H9 (cell line): Measurements from ENCODE around the gene PIPOX. TPM values are rescaled to one million over a fixed set of nuclear protein-coding genes. Genes with fewer than 3 reads are reported as not detected.

Source experiments
- DNase-seq: peaks from one replicate; pipeline ENCODE4 v3.0.0-alpha.2; 2017
- H2AFZ ChIP-seq: one replicate; pipeline ENCODE4 v1.6.1; 2013; ENCODE audit warnings: mild to moderate bottlenecking, low read length, control low read depth, moderate library complexity
- H2AK5ac ChIP-seq: 2 replicates; pipeline ENCODE4 v1.6.1; 2013; ENCODE audit warnings: low read length, control low read depth, mixed read lengths; ENCODE audit not compliant: insufficient read length
- H2BK120ac ChIP-seq: one replicate; pipeline ENCODE4 v1.6.1; 2013; ENCODE audit warnings: low read depth, mild to moderate bottlenecking, low read length, control low read depth, inconsistent platforms; ENCODE audit not compliant: poor library complexity, severe bottlenecking
- H2BK12ac ChIP-seq: 2 replicates; pipeline ENCODE4 v1.6.1; 2013; ENCODE audit warnings: low read length, control low read depth, mixed read lengths, low read depth; ENCODE audit not compliant: insufficient read length
- H2BK15ac ChIP-seq: 2 replicates; pipeline ENCODE4 v1.6.1; 2013; ENCODE audit warnings: low read depth, low read length, control low read depth
- H2BK20ac ChIP-seq: one replicate; pipeline ENCODE4 v1.6.1; 2013; ENCODE audit warnings: low read depth, mild to moderate bottlenecking, low read length, control low read depth, inconsistent platforms; ENCODE audit not compliant: poor library complexity, severe bottlenecking
- H2BK5ac ChIP-seq: 2 replicates; pipeline ENCODE4 v1.6.1; 2013; ENCODE audit warnings: low read length, control low read depth, mixed read lengths; ENCODE audit not compliant: insufficient read length
- H3K14ac ChIP-seq: 2 replicates; pipeline ENCODE4 v1.6.1; 2013; ENCODE audit warnings: low read length, control low read depth; ENCODE audit not compliant: insufficient read depth
- H3K18ac ChIP-seq: 2 replicates; pipeline ENCODE4 v1.6.1; 2013; ENCODE audit warnings: low read depth, mild to moderate bottlenecking, mixed read lengths, low read length, control low read depth; ENCODE audit not compliant: insufficient read length
- H3K23ac ChIP-seq: 2 replicates; pipeline ENCODE4 v1.6.1; 2013; ENCODE audit warnings: low read length, control low read depth, mixed read lengths, low read depth; ENCODE audit not compliant: insufficient read length
- H3K23me2 ChIP-seq: 2 replicates; pipeline ENCODE4 v1.6.1; 2013; ENCODE audit warnings: low read depth, mild to moderate bottlenecking, mixed read lengths, low read length, control low read depth; ENCODE audit not compliant: insufficient read length, poor library complexity, severe bottlenecking
- H3K27ac ChIP-seq: 2 replicates; pipeline ENCODE4 v1.5.1; 2013; ENCODE audit warnings: low read length, control low read depth, mixed read lengths, low read depth; ENCODE audit not compliant: insufficient read length
- H3K27me3 ChIP-seq: 2 replicates; pipeline ENCODE4 v1.6.1; 2013; ENCODE audit warnings: low read length, control low read depth, inconsistent platforms; ENCODE audit not compliant: insufficient read depth
- H3K4ac ChIP-seq: 2 replicates; pipeline ENCODE4 v1.6.1; 2013; ENCODE audit warnings: low read depth, mild to moderate bottlenecking, control low read depth, inconsistent platforms, low read length, moderate library complexity
- H3K4me1 ChIP-seq: 2 replicates; pipeline ENCODE4 v1.6.1; 2013; ENCODE audit warnings: low read length, control low read depth, inconsistent platforms; ENCODE audit not compliant: insufficient read depth
- H3K4me2 ChIP-seq: 2 replicates; pipeline ENCODE4 v1.6.1; 2013; ENCODE audit warnings: low read length, control low read depth, mixed read lengths; ENCODE audit not compliant: insufficient read length, insufficient read depth
- H3K56ac ChIP-seq: 2 replicates; pipeline ENCODE4 v1.6.1; 2013; ENCODE audit warnings: low read depth, mild to moderate bottlenecking, mixed read lengths, low read length, control low read depth; ENCODE audit not compliant: insufficient read length
- H3K79me1 ChIP-seq: 2 replicates; pipeline ENCODE4 v1.6.1; 2013; ENCODE audit warnings: low read depth, mild to moderate bottlenecking, moderate library complexity, low read length, control low read depth, inconsistent platforms; ENCODE audit not compliant: insufficient read depth, poor library complexity, severe bottlenecking
- H3K79me2 ChIP-seq: 2 replicates; pipeline ENCODE4 v1.6.1; 2013; ENCODE audit warnings: low read length, control low read depth, inconsistent platforms; ENCODE audit not compliant: insufficient read depth
- H3K9ac ChIP-seq: 2 replicates; pipeline ENCODE4 v1.6.1; 2013; ENCODE audit warnings: low read length, control low read depth, mixed read lengths; ENCODE audit not compliant: insufficient read length; ENCODE audit errors: extremely low read depth
- H3K9me3 ChIP-seq: one replicate; pipeline ENCODE4 v1.6.1; 2013; ENCODE audit warnings: low read depth, low read length, inconsistent platforms; ENCODE audit not compliant: control insufficient read depth
- H3T11ph ChIP-seq: one replicate; pipeline ENCODE4 v1.6.1; 2013; ENCODE audit warnings: mild to moderate bottlenecking, low read length, control low read depth, inconsistent platforms
- H4K20me1 ChIP-seq: one replicate; pipeline ENCODE4 v1.6.1; 2013; ENCODE audit not compliant: control insufficient read depth, insufficient read length, insufficient read depth
- H4K5ac ChIP-seq: 2 replicates; pipeline ENCODE4 v1.6.1; 2013; ENCODE audit warnings: low read depth, mild to moderate bottlenecking, mixed read lengths, low read length, control low read depth; ENCODE audit not compliant: insufficient read length
- H4K8ac ChIP-seq: replicated peaks from 2 replicates; pipeline ENCODE4 v1.6.1; 2013; ENCODE audit warnings: low read length, control low read depth, mixed read lengths, low read depth; ENCODE audit not compliant: insufficient read length
- H4K91ac ChIP-seq: 2 replicates; pipeline ENCODE4 v1.6.1; 2013; ENCODE audit warnings: low read depth, mild to moderate bottlenecking, moderate library complexity, mixed read lengths, low read length, control low read depth; ENCODE audit not compliant: insufficient read length
- H3K27ac Mint-ChIP-seq, 3 experiments: 2 replicates in 2 of 3; 3 replicates in 1 of 3; pipeline ENCODE4 v1.8.0; 2020 to 2021; ENCODE audit warnings: mixed read lengths in 3 of 3, mild to moderate bottlenecking in 1 of 3, moderate library complexity in 1 of 3
- H3K27me3 Mint-ChIP-seq: 2 replicates; pipeline ENCODE4 v1.8.0; 2021; ENCODE audit warnings: low read depth, mild to moderate bottlenecking, moderate library complexity, mixed read lengths
- H3K36me3 Mint-ChIP-seq, 3 experiments: 2 replicates in 2 of 3; 3 replicates in 1 of 3; pipeline ENCODE4 v1.8.0; 2020 to 2021; ENCODE audit warnings: low read depth in 3 of 3, mixed read lengths in 3 of 3; ENCODE audit not compliant: insufficient read depth in 1 of 3
- H3K4me1 Mint-ChIP-seq, 2 experiments: 2 replicates each; pipeline ENCODE4 v1.8.0; 2020; ENCODE audit warnings: mixed read lengths in 2 of 2
- H3K4me3 Mint-ChIP-seq, 2 experiments: 2 replicates in 1 of 2; 3 replicates in 1 of 2; pipeline ENCODE4 v1.8.0; 2020 to 2021; ENCODE audit warnings: mild to moderate bottlenecking in 2 of 2, mixed read lengths in 2 of 2, moderate library complexity in 1 of 2
- H3K9me3 Mint-ChIP-seq, 2 experiments: 2 replicates in 1 of 2; 3 replicates in 1 of 2; pipeline ENCODE4 v1.8.0; 2020; ENCODE audit warnings: mild to moderate bottlenecking in 2 of 2, mixed read lengths in 2 of 2, moderate library complexity in 1 of 2
- WGBS: extraction: QIAGEN DNeasy Blood & Tissue Kit; methylation state at CpG from one replicate; pipeline ENCODE4 v1.1.7; 2013; ENCODE audit warnings: missing lambda C conversion rate, low lambda C conversion rate, mixed read lengths; ENCODE audit not compliant: insufficient read length; ENCODE audit errors: extremely low coverage; 5-methylcytosine and 5-hydroxymethylcytosine counted together
- total RNA-seq: library from RNA; stranded (reverse); gene quantifications from 2 replicates; pipeline ENCODE4 v1.2.1, GENCODE V29; 2021
- TF ChIP-seq, protein P1 (sequence below): fragments of 200-600 bp; sonication (generic); conservative IDR thresholded peaks from 3 replicates; pipeline ENCODE4 v1.8.0; 2021; ENCODE audit warnings: antibody characterized with exemption, mild to moderate bottlenecking

Gene PIPOX
- total RNA-seq, 1 experiment from 2014 or later: 30.1 TPM

DNA sequence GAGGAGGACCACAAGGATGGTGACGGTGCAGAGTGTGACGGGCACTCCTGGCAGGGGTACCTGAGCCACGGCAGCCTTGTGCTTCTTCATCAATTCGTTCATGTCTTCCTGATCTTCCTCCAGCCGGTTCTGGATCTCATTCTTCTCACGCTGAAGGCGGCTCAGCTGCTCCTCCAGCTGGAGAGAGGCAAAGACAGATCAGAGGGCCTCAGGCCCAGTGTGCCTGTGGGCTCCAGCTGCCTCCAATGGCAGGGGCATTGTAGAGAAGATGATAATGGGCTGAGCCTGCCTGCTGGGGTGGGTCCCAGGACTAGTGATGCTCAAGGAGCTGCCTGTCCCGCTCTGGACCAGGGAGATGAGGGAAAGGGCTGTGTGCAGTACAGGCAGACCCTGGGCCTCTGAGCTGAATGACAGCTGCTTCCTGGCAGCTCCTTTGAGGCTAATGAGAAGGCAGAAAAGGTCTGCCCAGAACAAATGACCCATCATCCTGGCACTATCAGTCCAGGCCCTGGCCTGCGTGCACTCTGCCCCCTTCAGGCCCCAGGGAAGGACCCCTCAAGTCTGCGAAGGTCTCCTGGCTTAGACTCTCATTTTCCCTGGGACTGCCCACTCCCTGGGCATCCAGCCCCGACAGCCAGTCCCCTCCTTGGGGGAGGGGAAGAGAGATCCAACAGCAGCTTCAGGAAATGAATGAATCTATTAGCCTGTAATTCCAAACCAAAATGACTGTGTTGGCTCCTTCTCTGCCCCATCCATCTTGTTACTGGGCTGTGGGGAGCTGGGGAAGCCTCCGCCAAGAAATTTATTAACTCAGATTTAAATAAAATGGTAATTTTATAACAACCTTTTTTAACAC is 48.0 kb downstream of the PIPOX start:
- no peaks in the 10 kb centered on the region for H3K79me2 ChIP-seq
- no peak overlapping the region for H3K23ac ChIP-seq
- Mint-ChIP-seq H3K4me1 (peaks cover 33 to 46% of the 10 kb centered on the region in 2 experiments), H3K27ac (peak overlapping the region in 2 of 3 experiments; percentile 84 to 85; a peak in 4 of 7 replicates), H3K36me3 (peaks cover 21 to 64% (median 56%) of the 10 kb centered on the region in 3 experiments), H3K9me3 (no peaks in the 10 kb centered on the region), H3K27me3 (no peaks in the 10 kb centered on the region), H3K4me3 (no peak overlapping the region)
- peaks cover 3% of the 10 kb centered on the region for H3K4me1 ChIP-seq
- H4K91ac ChIP-seq: no peak overlapping the region
- H2BK5ac ChIP-seq: no peak overlapping the region
- no peak overlapping the region for H2BK12ac ChIP-seq
- H3K9me3 ChIP-seq: no peaks in the 10 kb centered on the region
- no peak overlapping the region; the same call in 1 of the 2 replicates for H3K14ac ChIP-seq
- no peak overlapping the region for H4K8ac ChIP-seq
- no peak overlapping the region for H2AFZ ChIP-seq
- no peaks in the 10 kb centered on the region for H4K20me1 ChIP-seq
- no peak overlapping the region for H3K27ac ChIP-seq
- DNase-seq: no peak
- H3K27me3 ChIP-seq: no peaks in the 10 kb centered on the region
- no peak overlapping the region for H3K18ac ChIP-seq
- H4K5ac ChIP-seq: no peak overlapping the region
- H3K9ac ChIP-seq: no peak overlapping the region
- no peak overlapping the region for H3K56ac ChIP-seq
- no peak overlapping the region for H2BK20ac ChIP-seq
- H3K4ac ChIP-seq: no peak overlapping the region
- WGBS: no CpG with 5 or more reads among the region's 12 CpGs
- no peak overlapping the region for H3K4me2 ChIP-seq
- H2BK15ac ChIP-seq: no peak overlapping the region
- no peaks in the 10 kb centered on the region for H3K23me2 ChIP-seq
- TF ChIP-seq, protein P1, sequence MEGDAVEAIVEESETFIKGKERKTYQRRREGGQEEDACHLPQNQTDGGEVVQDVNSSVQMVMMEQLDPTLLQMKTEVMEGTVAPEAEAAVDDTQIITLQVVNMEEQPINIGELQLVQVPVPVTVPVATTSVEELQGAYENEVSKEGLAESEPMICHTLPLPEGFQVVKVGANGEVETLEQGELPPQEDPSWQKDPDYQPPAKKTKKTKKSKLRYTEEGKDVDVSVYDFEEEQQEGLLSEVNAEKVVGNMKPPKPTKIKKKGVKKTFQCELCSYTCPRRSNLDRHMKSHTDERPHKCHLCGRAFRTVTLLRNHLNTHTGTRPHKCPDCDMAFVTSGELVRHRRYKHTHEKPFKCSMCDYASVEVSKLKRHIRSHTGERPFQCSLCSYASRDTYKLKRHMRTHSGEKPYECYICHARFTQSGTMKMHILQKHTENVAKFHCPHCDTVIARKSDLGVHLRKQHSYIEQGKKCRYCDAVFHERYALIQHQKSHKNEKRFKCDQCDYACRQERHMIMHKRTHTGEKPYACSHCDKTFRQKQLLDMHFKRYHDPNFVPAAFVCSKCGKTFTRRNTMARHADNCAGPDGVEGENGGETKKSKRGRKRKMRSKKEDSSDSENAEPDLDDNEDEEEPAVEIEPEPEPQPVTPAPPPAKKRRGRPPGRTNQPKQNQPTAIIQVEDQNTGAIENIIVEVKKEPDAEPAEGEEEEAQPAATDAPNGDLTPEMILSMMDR: peak; percentile 35; the same call in 1 of the 3 replicates
- H2BK120ac ChIP-seq: no peak overlapping the region
- no peak overlapping the region for H2AK5ac ChIP-seq
- no peaks in the 10 kb centered on the region for H3K79me1 ChIP-seq
- H3T11ph ChIP-seq: no peak overlapping the region
